ENCODE data around the gene BOLA2.
"Not testable (repeated sequence)": the region's sequence is repeated elsewhere in the genome, so short reads cannot be mapped to it uniquely, and the experiment has no call there.

Gene BOLA2

GRCh38 chr16:29454269-29454668 lies at the start of gene BOLA2, which contains the start of gene SLX1B:
Gene BOLA2 (minus strand): TSS chr16:29454351. CDS start chr16:29454253, 98 bp downstream.
Gene SLX1B (plus strand): TSS chr16:29454533.
- not testable (repeated sequence) for DNase-seq (ENCODE audit: low read depth in 2 of 2)

GRCh38 chr16:29482276-29482675 lies 28.1 kb upstream of the BOLA2 start:
- not testable (repeated sequence) for DNase-seq (ENCODE audit: low read depth in 2 of 2)

- DNase-seq (ENCODE audit: low read depth in 2 of 2): not testable (repeated sequence)
Observed at GRCh38 chr16:29472065-29472464, 17.9 kb upstream of the BOLA2 start.

- DNase-seq (ENCODE audit: low read depth in 2 of 2): not testable (repeated sequence)
Observed at GRCh38 chr16:29469660-29470059, 15.5 kb upstream of the BOLA2 start.

- not testable (repeated sequence) for DNase-seq (ENCODE audit: low read depth in 2 of 2)
Observed at GRCh38 chr16:29467654-29468366, 13.7 kb upstream of the BOLA2 start.

- DNase-seq (ENCODE audit: low read depth in 2 of 2): not testable (repeated sequence)
Observed at GRCh38 chr16:29466904-29467303, 12.8 kb upstream of the BOLA2 start.

- not testable (repeated sequence) for DNase-seq (ENCODE audit: low read depth in 2 of 2)
Observed at GRCh38 chr16:29465985-29466824, 12.1 kb upstream of the BOLA2 start.

GRCh38 chr16:29460647-29461030 lies 6.5 kb upstream of the BOLA2 start:
- not testable (repeated sequence) for DNase-seq (ENCODE audit: low read depth in 2 of 2)

GRCh38 chr16:29459706-29460646 lies 5.8 kb upstream of the BOLA2 start, which contains the start of gene SULT1A4:
Gene SULT1A4 (plus strand): TSS chr16:29459913. CDS start chr16:29461386, 1,473 bp downstream.
- not testable (repeated sequence) for DNase-seq (ENCODE audit: low read depth in 2 of 2)

GRCh38 chr16:29457660-29458059 lies 3.5 kb upstream of the BOLA2 start:
- not testable (repeated sequence) for DNase-seq (ENCODE audit: low read depth in 2 of 2)

GRCh38 chr16:29454828-29455227 lies 677 bp upstream of the BOLA2 start:
- not testable (repeated sequence) for DNase-seq (ENCODE audit: low read depth in 2 of 2)

- DNase-seq (ENCODE audit: low read depth in 2 of 2): not testable (repeated sequence)
Observed at GRCh38 chr16:29453754-29454153, 397 bp downstream of the BOLA2 start.

- DNase-seq (ENCODE audit: low read depth in 2 of 2): not testable (repeated sequence)
Observed at GRCh38 chr16:29425390-29425789, 28.8 kb downstream of the BOLA2 start.

- DNase-seq (ENCODE audit: low read depth in 2 of 2): not testable (repeated sequence)
Observed at GRCh38 chr16:29423587-29423986, 30.6 kb downstream of the BOLA2 start.

GRCh38 chr16:29405249-29405648 lies 48.9 kb downstream of the BOLA2 start:
- DNase-seq (ENCODE audit: low read depth in 2 of 2): not testable (repeated sequence)

Data from stimulated activated CD8-positive, alpha-beta memory T cell treated with anti-CD3 and anti-CD28 coated beads, Interleukin-7, amount 100 ng/mL, for 1 hour (primary cell).